ENCODE results near the gene KCND2.
"Not testable (repeated sequence)": the region's sequence is repeated elsewhere in the genome, so short reads cannot be mapped to it uniquely, and the experiment has no call there.

The KCND2 gene

DNA sequence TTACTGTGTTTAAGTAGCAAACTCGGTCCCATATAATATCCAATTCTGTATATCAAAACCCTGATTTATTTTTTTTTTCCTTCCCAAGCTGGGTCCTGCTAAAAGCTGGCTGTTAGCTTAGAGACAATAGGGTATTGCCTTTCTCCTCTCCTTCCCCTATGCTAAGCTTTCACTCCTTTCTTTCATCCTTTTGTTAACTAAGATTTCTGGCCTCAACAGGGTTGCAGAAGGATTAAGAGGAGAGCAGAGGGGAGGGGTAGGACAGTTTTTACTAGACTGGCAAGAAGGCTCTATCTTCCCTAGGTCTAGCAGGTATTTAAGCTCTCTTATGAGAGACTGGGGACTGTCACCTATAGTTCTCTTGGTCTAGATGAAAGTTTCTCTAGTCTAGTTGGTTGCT is 229.2 kb downstream of the KCND2 start:
- no peak for DNase-seq (ENCODE audit: low read depth)

GRCh38 chr7:120502825-120503224 is 229.8 kb downstream of the KCND2 start:
- DNase-seq (ENCODE audit: low read depth): no peak

DNA sequence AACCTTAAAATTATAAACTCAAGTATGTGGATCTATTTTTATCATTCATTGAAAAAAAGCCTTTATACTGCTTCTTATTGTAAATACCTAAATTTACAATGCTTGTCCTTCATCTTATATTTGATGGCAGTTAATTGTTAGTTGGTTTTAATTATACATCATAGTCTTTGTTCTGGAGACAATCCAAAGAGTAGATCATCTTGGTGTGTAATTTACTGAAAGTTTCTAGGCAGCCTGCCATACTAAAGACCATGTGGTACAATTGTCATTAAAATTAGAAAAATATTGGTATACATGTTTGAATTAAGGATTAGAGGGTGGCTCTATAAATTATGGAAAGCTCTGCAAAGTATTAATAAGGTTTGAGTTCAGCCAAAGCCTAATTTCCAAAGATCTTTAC is 231.4 kb downstream of the KCND2 start:
- DNase-seq (ENCODE audit: low read depth): no peak

- DNase-seq (ENCODE audit: low read depth): no peak
Observed at GRCh38 chr7:120505770-120506169, 232.8 kb downstream of the KCND2 start.

- DNase-seq (ENCODE audit: low read depth): no peak
Observed at GRCh38 chr7:120512701-120513100, 239.7 kb downstream of the KCND2 start.

DNA sequence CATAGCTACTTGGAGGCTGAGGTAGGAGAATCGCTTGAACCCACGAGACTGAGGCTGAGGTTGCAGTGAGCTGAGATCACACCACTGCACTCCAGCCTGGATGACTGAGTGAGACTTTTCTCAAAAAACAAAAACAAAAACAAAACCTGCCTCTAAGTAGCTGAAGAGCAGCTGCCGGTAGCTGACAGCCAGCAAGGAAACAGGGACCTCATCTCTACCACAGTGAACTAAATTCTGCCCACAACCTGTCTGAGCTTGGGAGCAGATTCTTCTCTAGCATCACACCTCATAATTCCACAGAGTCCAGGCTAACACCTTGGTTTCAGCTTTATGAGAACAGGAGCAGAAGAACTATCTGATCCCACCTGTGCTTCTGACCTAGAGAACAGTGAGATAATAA is 246.2 kb downstream of the KCND2 start:
- no peak for DNase-seq (ENCODE audit: low read depth)

GRCh38 chr7:120521761-120522737 is 249.1 kb downstream of the KCND2 start:
- DNase-seq (ENCODE audit: low read depth): no peak

DNA sequence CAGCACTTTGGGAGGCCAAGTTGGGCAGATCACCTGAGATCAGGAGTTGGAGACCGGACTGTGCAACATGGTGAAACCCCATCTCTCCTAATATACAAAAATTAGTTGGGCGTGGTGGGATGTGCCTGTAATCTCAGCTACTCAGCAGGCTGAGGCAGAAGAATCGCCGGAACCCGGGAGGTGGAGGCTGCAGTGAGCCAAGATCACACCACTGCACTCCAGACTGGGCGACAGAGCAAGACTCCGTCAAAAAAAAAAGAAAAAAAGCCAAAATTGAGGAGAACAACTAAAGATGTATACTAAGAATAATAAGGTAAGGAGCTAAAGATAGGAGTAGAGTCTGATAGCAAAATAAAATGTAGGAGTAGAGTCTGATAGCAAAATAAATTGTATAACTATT is 251.0 kb downstream of the KCND2 start:
- no peak for DNase-seq (ENCODE audit: low read depth)

GRCh38 chr7:120526902-120527509 is 254.0 kb downstream of the KCND2 start:
- DNase-seq (ENCODE audit: low read depth): no peak

DNA sequence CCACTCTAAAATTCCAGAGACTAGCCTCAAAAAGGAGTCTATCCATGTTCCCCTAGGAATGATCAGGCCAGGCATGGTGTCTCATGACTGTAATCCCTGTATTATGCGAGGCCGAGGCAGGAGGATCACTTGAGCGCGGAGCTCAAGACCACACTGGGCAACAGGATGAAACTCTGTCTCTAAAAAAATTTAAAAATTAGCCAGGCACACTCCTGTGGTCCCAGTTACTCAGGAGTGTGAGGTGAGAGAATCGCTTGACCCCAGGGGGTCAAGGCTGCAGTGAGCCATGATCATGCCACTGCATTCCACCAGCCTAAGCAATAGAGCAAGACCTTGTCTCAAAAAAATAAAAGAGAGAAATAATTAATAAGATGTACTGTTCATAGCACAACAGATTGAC is 256.8 kb downstream of the KCND2 start:
- DNase-seq (ENCODE audit: low read depth): no peak

GRCh38 chr7:120538335-120538734 is 265.4 kb downstream of the KCND2 start:
- no peak for DNase-seq (ENCODE audit: low read depth)

DNA sequence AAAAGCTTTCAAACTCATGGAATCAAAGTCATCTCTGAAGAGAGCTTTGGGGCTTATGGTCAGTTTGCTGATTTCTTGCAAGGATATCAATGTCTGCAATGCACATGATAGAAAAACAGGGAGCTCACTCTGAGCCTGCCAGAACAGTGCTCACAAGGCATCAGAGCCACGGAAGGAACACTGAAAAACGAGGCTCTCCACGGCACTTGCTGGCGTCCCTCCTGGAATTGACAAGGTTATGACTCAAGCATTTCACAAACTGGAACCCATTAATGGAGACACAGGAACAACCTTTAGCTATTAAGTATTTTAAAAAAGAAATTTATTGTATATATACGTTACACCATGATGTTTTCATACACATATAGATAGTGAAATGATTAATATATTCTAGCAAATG is 266.3 kb downstream of the KCND2 start:
- DNase-seq (ENCODE audit: low read depth): no peak

DNA sequence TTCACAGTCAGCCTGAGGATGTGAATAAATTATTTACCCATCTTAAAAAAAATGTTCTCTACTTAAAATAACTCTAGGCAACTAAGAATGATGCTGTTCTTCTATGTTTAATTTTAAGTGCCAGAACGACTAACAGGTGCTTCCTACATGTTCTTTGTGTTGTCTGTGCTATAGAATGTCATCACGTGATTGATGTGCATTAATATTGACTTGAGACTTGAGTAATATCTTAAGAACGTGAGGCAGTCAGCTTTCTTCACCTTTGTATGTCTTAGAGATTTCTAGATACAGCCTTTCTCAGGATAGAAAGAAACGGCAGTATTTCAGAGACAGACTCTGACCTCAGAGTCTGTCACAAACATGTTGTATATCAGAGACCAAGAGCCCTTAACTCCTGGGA is 274.6 kb downstream of the KCND2 start:
- DNase-seq (ENCODE audit: low read depth): no peak

DNA sequence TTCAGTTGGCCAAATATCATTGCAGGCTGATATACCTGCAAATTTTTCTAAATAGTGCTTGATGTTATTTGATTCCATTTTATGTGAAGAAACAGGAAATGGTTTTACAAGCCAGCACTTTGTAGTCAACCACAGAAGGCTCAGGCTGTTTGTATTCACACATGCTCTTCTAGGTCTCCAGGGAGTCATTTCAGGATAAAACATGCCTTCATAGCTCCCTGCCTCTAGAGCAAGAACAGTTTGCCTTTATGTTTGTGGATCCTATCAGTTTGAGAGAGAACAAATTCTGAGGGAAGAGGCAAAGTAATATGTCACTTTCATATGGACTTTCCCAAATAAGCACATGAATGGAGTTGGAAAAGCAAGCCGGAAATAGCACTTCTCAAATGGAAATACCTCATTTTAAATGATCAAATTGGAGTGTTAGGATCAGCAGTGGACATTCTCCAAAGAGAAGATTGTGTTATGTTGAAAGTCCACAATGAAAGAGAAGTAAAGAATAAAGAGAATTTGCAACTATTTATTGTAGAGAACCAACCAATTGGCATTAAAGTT is 277.6 kb downstream of the KCND2 start:
- DNase-seq (ENCODE audit: low read depth): no peak

DNA sequence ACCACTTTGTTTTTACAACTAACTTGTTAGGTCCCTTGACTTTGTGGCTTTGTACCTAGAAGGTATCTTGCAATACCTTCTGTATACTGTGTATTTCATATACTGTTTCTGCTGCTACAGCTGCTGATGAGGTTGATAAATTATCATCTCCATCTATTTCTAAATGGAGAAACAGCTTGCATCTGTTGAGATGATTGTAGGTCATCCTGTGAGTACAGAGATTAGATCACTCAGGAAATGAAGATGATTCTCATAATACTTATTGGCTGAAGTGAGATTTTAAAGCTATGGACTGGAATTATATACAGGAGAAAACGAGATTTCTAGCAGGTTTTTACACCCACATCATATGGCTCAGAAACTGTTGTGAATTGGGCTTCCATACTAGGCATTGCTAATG is 280.5 kb downstream of the KCND2 start:
- DNase-seq (ENCODE audit: low read depth): no peak

GRCh38 chr7:120554960-120555571 is 282.1 kb downstream of the KCND2 start:
- DNase-seq (ENCODE audit: low read depth): no peak

DNA sequence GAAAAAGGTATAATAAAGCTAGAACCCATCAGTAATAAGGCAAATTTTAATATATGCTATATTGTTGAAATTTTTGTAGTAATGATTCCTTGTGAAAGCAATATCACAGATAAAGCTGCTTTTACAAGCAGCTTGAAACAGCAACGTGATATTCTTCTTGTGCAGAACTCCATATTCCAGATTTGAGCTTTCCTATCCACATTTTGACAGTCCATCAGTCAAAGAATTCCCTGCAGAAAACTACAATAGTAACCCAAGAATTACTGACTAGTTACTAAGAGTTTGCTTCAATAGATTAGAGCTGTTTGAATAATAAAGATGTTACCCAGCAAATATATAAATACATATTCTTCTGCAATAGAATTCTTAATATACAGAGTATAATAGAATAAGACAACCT is 291.2 kb downstream of the KCND2 start:
- DNase-seq (ENCODE audit: low read depth): no peak

DNA sequence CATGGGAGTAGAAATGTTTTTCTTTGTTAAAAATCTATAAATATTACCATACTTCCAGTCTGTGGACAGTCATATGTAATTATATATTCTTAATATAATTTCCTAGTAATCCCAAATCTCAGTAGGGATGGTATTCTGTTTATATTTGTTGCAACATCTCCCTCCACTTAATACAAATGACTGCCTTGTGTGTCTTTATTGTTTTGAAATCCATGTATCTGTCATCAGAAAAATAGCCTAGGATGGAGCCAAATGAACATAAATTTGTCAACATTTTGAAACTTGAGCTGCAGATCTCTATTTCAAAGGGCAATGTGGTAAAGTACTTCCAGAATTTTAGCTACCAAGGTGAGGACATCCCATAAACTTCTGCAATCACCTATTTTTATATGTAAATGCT is 294.2 kb downstream of the KCND2 start:
- DNase-seq (ENCODE audit: low read depth): no peak

- DNase-seq (ENCODE audit: low read depth): not testable (repeated sequence)
Observed at GRCh38 chr7:120578657-120579056, 305.7 kb downstream of the KCND2 start.

DNA sequence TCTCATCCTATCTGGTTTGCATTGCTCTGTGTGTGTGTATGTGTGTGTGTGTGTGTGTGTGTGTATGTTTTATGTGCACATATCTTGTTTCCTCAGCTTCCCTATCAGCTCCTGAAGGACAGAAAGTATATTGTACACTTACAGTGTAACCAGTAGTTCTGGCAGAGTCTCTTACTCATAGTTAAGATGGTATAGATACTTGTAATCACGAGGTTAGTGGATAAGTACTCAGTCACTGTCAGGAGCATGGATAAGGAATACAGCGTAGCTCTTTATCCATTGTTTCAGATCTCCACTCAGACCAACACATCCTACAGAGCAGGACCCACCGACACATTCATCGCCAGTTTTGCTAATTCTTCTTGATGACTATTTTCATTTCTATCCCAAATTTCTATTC is 309.9 kb downstream of the KCND2 start:
- no peak for DNase-seq (ENCODE audit: low read depth)

DNA sequence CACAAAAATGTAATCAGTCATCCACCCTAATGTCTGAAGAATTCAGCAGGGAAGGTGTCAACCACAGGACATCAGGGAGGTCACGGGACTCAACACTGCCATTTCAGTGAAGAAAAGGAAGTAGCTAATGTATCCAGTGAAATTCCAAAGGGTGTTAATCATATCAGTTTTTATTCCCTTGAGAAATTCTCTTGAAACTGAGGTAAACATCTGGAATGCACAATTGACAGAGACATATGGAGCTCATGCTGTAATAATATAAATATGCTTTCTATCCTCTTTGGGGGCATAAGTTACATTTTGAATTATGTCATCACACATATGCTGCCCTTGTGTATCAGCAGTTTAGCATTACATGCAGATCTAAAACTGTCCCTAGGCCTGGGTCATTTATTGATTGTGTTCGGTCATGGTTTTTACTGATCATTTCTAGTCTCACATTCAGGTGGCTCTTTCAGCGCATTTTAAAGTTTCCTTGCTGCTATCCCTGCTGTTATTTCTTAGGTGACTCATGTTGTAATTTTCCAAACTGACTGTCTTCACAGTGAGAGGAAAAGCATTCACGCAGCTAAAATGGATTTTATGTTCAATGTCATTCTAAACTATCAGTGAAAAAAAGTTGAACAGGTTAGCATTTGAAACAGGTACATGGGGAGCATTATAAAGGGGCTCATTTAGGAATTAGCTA is 311.1 kb downstream of the KCND2 start:
- DNase-seq (ENCODE audit: low read depth): no peak

DNA sequence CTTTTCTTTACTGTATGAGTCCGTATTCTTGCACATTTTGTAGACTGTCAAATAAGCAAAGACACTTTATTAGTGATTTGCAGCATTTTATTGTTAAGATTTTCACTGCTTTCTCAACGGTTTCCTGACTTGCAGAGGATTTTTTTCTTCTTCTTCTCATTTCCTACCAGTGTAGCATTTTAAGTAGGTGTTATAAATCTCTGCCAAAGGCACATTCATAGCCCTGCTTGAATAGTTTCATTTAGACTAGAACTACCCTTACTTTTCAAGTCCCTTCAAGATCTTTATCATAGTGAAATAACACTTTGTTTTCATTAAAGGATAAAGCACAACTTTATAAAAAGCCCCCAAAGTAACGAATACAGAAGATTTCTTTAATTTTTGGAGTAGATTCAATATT is 313.6 kb downstream of the KCND2 start:
- no peak for DNase-seq (ENCODE audit: low read depth)
